ENCODE measurements around the gene FRS2. TPM values are rescaled to one million over a fixed set of nuclear protein-coding genes. Genes with fewer than 3 reads are reported as not detected.

The FRS2 gene
- total and polyA plus RNA-seq, 2 donors from 2014 or later, result 4.6 to 31.4 TPM

- FAIRE-seq, result no peak
These were observed 39.1 kb downstream of the FRS2 start for GRCh38 chr12:69509308-69509736.

GRCh38 chr12:69509904-69510827 is 40.0 kb downstream of the FRS2 start:
- Histone ChIP-seq H3K27ac (ENCODE audit: low read depth in 2 of 2, low read length in 2 of 2) (no peak overlapping the region), H3K4me3 (ENCODE audit: low read length in 3 of 3) (no peak overlapping the region), H3K27me3 (ENCODE audit: control insufficient read depth, insufficient read depth, low read length) (no peaks in the 10 kb centered on the region), H3K4me1 (ENCODE audit: control insufficient read depth in 2 of 3, insufficient read depth in 2 of 3, low read depth in 1 of 3, low read length in 3 of 3) (peaks cover 3 to 5% (median 4%) of the 10 kb centered on the region in 3 donors), H3K9me3 (ENCODE audit: control insufficient read depth in 2 of 3, insufficient read depth in 1 of 3, low read length in 3 of 3) (no peaks in the 10 kb centered on the region), H3K9ac (ENCODE audit: low read length in 3 of 3) (no peak overlapping the region), H3K36me3 (ENCODE audit: control insufficient read depth in 2 of 3, insufficient read depth in 3 of 3, low read length in 3 of 3) (no peaks in the 10 kb centered on the region)
- no peak for FAIRE-seq
- intact Hi-C loops (cut with DNase I), result no loop called here
- peak in 1 of 5 donors; percentile 13 for DNase-seq
- TF ChIP-seq CTCF (IDR thresholded peaks at IDR 0.05; ENCODE audit: borderline replicate concordance, extremely low read depth, insufficient read depth), result no peak

More at GRCh38 chr12:69509308-69509736, 39.1 kb downstream of the FRS2 start:
- intact Hi-C loops (cut with DNase I), result no loop called here
- Histone ChIP-seq H3K4me3 (ENCODE audit: low read length in 3 of 3) (no peak overlapping the region), H3K4me1 (ENCODE audit: control insufficient read depth in 2 of 3, insufficient read depth in 2 of 3, low read depth in 1 of 3, low read length in 3 of 3) (peaks cover 3 to 5% (median 4%) of the 10 kb centered on the region in 3 donors), H3K9ac (ENCODE audit: low read length in 3 of 3) (no peak overlapping the region), H3K36me3 (ENCODE audit: control insufficient read depth in 2 of 3, insufficient read depth in 3 of 3, low read length in 3 of 3) (no peaks in the 10 kb centered on the region), H3K9me3 (ENCODE audit: control insufficient read depth in 2 of 3, insufficient read depth in 1 of 3, low read length in 3 of 3) (no peaks in the 10 kb centered on the region), H3K27ac (ENCODE audit: low read depth in 2 of 2, low read length in 2 of 2) (no peak overlapping the region), H3K27me3 (ENCODE audit: control insufficient read depth, insufficient read depth, low read length) (no peaks in the 10 kb centered on the region)
- no peak for DNase-seq
- TF ChIP-seq CTCF (IDR thresholded peaks at IDR 0.05; ENCODE audit: borderline replicate concordance, extremely low read depth, insufficient read depth), result no peak

- TF ChIP-seq CTCF (IDR thresholded peaks at IDR 0.05; ENCODE audit: borderline replicate concordance, extremely low read depth, insufficient read depth), result no peak
- DNase-seq (no peak), FAIRE-seq (no peak)
- Histone ChIP-seq H3K9ac (ENCODE audit: low read length in 3 of 3) (no peak overlapping the region), H3K27me3 (ENCODE audit: control insufficient read depth, insufficient read depth, low read length) (no peaks in the 10 kb centered on the region), H3K4me3 (ENCODE audit: low read length in 3 of 3) (no peak overlapping the region), H3K27ac (ENCODE audit: low read depth in 2 of 2, low read length in 2 of 2) (no peak overlapping the region), H3K9me3 (ENCODE audit: control insufficient read depth in 2 of 3, insufficient read depth in 1 of 3, low read length in 3 of 3) (no peaks in the 10 kb centered on the region), H3K36me3 (ENCODE audit: control insufficient read depth in 2 of 3, insufficient read depth in 3 of 3, low read length in 3 of 3) (no peaks in the 10 kb centered on the region), H3K4me1 (ENCODE audit: control insufficient read depth in 2 of 3, insufficient read depth in 2 of 3, low read depth in 1 of 3, low read length in 3 of 3) (peaks cover 3 to 5% (median 4%) of the 10 kb centered on the region in 3 donors)
- intact Hi-C loops (cut with DNase I), result no loop called here
These were observed 40.8 kb downstream of the FRS2 start for GRCh38 chr12:69511016-69511415.

Data from kidney (tissue), 14 donors.